Measurements from ENCODE around the gene RCN1.

RCN1 gene

GRCh38 chr11:32090545-32091370, at the start of gene RCN1:
TSS of gene RCN1 (plus strand) at chr11:32091074. CDS start at chr11:32091197, 123 bp downstream.
- no peak for TF ChIP-seq CTCF (IDR thresholded peaks at IDR 0.05; ENCODE audit: control extremely low read depth, extremely low read depth, low read depth, missing control alignments)
- ChIA-PET CTCF (interaction anchor here (0.8 to 1.2 kb wide), 2 partner anchors 21 to 24 kb away, joined by 3 read pairs; no protein-coding TSS in a partner anchor), POLR2A (no interaction called here)
- DNase-seq (ENCODE audit: extremely low spot score) = peak; percentile 81

- no peak for TF ChIP-seq CTCF (IDR thresholded peaks at IDR 0.05; ENCODE audit: control extremely low read depth, extremely low read depth, low read depth, missing control alignments)
- POLR2A ChIA-PET = no interaction called here
- DNase-seq (ENCODE audit: extremely low spot score) = no peak
- CTCF ChIA-PET = interaction anchor here (1.2 to 4.7 kb wide), 2 partner anchors 9 to 133 kb away, joined by 5 to 40 read pairs; no protein-coding TSS in a partner anchor
These were observed 47.1 kb upstream of the RCN1 start for GRCh38 chr11:32043737-32044136.

GRCh38 chr11:32044158-32044863, 46.6 kb upstream of the RCN1 start:
- DNase-seq (ENCODE audit: extremely low spot score) = no peak
- ChIA-PET POLR2A (no interaction called here), CTCF (interaction anchor here (1.2 to 4.7 kb wide), 2 partner anchors 8 to 132 kb away, joined by 5 to 40 read pairs; no protein-coding TSS in a partner anchor)
- no peak for TF ChIP-seq CTCF (IDR thresholded peaks at IDR 0.05; ENCODE audit: control extremely low read depth, extremely low read depth, low read depth, missing control alignments)

- ChIA-PET CTCF (interaction anchor here (1.3 to 4.7 kb wide), 4 partner anchors 22 to 131 kb away, joined by 3 to 40 read pairs (median 5); no protein-coding TSS in a partner anchor), POLR2A (no interaction called here)
These were observed 45.4 kb upstream of the RCN1 start for GRCh38 chr11:32045456-32045855.

GRCh38 chr11:32050264-32050663, 40.6 kb upstream of the RCN1 start:
- no peak for TF ChIP-seq CTCF (IDR thresholded peaks at IDR 0.05; ENCODE audit: control extremely low read depth, extremely low read depth, low read depth, missing control alignments)
- POLR2A ChIA-PET = no interaction called here
- no peak for DNase-seq (ENCODE audit: extremely low spot score)
- CTCF ChIA-PET = interaction anchor here (1.0 to 8.4 kb wide), 6 partner anchors 13 to 151 kb away, joined by 3 to 256 read pairs (median 6); no protein-coding TSS in a partner anchor

More at GRCh38 chr11:32045456-32045855, 45.4 kb upstream of the RCN1 start:
- TF ChIP-seq CTCF (IDR thresholded peaks at IDR 0.05; ENCODE audit: control extremely low read depth, extremely low read depth, low read depth, missing control alignments) = no peak
- DNase-seq (ENCODE audit: extremely low spot score) = no peak

- peak; percentile 52 for DNase-seq (ENCODE audit: extremely low spot score)
- ChIA-PET POLR2A (no interaction called here), CTCF (interaction anchor here (0.6 to 8.4 kb wide), 35 partner anchors 9 to 946 kb away, joined by 3 to 256 read pairs (median 4); no protein-coding TSS in a partner anchor)
- peak; percentile 62 for TF ChIP-seq CTCF (IDR thresholded peaks at IDR 0.05; ENCODE audit: control extremely low read depth, extremely low read depth, low read depth, missing control alignments)
These were observed 38.7 kb upstream of the RCN1 start for GRCh38 chr11:32052215-32052614.
